ENCODE data around the gene HTRA1.
A peak's percentile ranks its signal among the peaks of the same experiment; 100 is the strongest.

The HTRA1 gene

DNA sequence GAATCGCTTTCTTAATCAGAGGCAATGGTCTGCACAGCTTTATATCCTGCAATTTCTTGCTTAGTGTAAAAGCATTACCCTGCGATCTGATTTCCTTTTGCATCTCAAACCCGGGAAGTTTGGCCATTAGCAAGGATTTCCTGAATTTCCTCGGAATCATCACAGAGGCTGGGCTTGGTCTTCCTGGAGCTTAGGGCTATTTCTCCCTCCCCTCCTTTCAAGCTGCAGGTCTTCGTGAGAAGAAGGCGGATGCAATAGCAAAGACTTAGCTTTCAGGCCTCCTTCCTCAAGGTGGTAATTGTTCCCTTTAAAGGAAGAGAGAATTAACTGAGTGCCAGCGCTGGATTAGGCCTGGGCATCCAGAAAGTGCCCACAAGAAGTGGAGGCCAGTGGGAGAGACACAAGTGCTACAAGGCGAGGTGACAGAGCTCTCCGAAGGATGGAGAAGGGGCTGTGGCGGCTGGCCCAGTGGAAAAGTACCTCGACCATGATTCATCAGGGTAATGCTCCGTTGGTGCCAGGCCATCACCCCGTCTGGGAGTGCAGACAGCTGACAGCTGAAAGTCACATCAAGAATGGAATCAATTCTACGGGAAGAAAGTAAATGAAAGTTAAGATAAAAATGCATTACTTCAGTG lies 10.9 kb upstream of the HTRA1 start:
- intact Hi-C loops (cut with DNase I): no loop called here
- no peak for DNase-seq

DNA sequence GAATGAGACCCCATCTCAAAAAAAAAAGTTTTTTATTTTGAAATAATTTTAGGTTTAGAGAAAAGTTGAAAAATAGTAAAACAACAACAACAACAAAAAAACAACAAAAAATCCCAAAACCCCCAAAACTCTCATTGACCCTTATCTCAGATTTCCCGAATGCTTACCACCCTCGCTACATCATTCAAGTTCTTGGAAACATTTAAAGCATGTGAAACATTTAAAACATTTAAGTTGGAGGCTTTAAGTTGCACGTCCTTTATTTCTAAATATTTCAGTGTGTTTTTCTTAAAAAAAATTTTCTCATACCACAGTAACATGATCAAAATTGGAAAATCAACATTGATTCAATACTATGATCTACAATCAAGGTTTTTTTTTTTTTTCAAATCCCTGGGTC lies 7.3 kb upstream of the HTRA1 start:
- DNase-seq: no peak
- intact Hi-C loops (cut with DNase I): no loop called here

- intact Hi-C loops (cut with DNase I): no loop called here
- no peak for DNase-seq
These were observed 6.7 kb upstream of the HTRA1 start, which contains the start of gene ARMS2 for GRCh38 chr10:122454603-122455080. ARMS2 (plus strand) TSS chr10:122454653; CDS start chr10:122454728, 75 bp downstream.

DNA sequence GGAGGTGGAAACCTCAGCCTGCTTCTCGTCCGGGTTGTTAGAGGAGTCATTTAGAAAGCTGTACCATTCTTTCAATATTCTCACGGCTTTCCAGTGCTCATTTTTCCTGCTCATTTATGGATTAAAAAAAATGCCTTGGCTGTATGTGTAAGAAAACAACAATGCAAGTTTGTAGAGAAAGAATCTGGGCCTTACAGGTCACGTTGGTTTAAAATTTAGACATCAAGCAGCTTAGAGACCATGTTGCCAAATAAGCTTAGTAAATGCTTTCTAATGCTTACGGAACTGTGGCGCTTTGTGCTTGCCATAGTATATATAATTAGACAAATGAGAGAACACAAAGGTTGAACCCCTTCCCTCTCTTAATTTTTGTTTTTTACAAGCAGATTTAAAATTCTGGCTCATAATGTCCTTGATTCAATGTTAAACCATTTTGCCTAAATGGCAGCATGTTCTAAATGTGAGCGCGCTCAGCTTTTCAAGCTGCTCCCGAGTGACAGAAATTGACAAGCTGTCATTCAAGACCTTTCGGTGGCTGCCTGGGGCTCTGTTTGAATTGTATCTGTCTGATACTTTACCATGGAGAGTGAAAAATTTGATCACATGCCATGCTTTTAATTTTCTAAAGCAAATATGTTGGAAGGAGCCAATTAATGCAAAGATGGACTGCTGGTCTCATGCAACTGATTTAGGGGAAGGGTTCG lies 5.8 kb upstream of the HTRA1 start:
- intact Hi-C loops (cut with DNase I): no loop called here

GRCh38 chr10:122457934-122458333 lies 3.4 kb upstream of the HTRA1 start:
- DNase-seq: no peak
- intact Hi-C loops (cut with DNase I): no loop called here

More for the DNA sequence above, 5.8 kb upstream of the HTRA1 start:
- no peak for DNase-seq

- peak in 1 of 10 donors; percentile 58 for DNase-seq
- intact Hi-C loops (cut with DNase I): no loop called here
These were observed 2.7 kb upstream of the HTRA1 start for GRCh38 chr10:122458693-122459092.

DNA sequence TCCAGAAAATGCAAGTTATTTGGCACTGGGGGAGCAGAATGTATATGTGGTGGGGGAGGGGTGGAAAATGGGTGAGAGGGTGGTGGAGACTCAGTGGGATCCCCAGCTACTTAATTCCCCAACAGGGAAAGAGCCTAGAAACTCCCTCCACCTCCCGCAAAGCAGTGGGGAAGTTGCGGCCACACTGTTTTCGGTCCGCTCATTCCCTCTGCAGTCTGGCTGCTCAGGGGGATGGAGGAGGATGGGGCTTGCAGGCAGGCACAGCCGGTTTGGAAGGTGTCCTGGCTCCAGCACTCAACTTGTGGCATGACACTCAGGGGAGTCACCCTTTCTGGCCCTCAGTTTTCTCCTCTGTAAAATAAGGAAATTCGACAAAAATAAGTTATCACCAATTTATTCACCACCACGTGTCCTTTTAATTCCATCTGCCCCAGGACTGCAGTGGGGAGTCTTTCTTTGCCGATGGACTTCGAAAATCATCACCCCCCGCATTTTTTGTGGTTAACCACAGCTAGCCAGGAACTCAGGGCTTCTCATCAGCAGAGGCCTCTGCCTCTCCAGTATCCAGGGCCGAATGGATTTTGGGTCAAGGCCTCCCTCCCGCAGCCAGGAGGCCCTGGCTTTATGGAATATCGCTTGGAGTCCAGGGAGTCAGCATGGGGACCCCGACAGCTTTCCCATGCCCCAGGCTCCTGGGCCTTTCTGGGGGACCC lies 1.6 kb upstream of the HTRA1 start:
- intact Hi-C loops (cut with DNase I): loop anchor here (5.0 to 10.0 kb wide), 2 partner anchors 38 to 85 kb away; partner anchors contain the start of gene PLEKHA1
- DNase-seq: no peak

DNA sequence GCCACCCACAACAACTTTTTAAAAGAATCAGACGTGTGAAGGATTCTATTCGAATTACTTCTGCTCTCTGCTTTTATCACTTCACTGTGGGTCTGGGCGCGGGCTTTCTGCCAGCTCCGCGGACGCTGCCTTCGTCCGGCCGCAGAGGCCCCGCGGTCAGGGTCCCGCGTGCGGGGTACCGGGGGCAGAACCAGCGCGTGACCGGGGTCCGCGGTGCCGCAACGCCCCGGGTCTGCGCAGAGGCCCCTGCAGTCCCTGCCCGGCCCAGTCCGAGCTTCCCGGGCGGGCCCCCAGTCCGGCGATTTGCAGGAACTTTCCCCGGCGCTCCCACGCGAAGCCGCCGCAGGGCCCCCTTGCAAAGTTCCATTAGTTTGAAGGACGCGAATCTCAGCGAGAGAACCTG lies 461 bp upstream of the HTRA1 start:
- no peak for DNase-seq
- intact Hi-C loops (cut with DNase I): loop anchor here (5.0 to 10.0 kb wide), 2 partner anchors 36 to 86 kb away; partner anchors contain the start of gene PLEKHA1

DNA sequence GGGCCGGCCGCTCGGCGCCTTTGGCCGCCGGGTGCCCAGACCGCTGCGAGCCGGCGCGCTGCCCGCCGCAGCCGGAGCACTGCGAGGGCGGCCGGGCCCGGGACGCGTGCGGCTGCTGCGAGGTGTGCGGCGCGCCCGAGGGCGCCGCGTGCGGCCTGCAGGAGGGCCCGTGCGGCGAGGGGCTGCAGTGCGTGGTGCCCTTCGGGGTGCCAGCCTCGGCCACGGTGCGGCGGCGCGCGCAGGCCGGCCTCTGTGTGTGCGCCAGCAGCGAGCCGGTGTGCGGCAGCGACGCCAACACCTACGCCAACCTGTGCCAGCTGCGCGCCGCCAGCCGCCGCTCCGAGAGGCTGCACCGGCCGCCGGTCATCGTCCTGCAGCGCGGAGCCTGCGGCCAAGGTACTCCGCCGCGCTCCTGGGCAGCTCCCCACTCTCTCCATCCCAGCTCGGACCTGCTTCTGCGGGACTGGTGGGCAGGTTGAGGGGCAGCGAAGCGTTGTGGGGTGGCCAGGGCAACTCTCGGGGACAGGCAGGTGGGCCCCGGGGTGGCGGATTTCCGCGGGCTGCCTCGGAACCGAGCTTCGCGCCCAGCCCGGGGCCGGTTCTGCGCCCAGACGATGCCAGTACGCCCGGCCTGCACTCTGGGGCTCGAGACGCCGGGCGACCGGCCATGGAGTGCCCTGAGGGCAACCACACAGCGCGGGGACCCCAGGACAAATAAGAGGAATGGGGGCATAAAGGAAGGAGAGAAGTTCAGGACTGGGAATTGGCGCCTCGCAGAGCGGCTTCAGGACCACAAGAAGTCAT lies 578 bp downstream of the HTRA1 start:
- DNase-seq: peak in 3 of 10 donors; percentile 48 to 88 (median 82)

GRCh38 chr10:122462533-122463465 lies 1.4 kb downstream of the HTRA1 start:
- intact Hi-C loops (cut with DNase I): loop anchor here (5.0 to 10.0 kb wide), 2 partner anchors 35 to 88 kb away; partner anchors contain the start of gene PLEKHA1
- DNase-seq: peak in 6 of 10 donors; percentile 60 to 90 (median 78)

More for the DNA sequence above, 578 bp downstream of the HTRA1 start:
- intact Hi-C loops (cut with DNase I): loop anchor here (5.0 to 10.0 kb wide), 2 partner anchors 35 to 87 kb away; partner anchors contain the start of gene PLEKHA1

DNA sequence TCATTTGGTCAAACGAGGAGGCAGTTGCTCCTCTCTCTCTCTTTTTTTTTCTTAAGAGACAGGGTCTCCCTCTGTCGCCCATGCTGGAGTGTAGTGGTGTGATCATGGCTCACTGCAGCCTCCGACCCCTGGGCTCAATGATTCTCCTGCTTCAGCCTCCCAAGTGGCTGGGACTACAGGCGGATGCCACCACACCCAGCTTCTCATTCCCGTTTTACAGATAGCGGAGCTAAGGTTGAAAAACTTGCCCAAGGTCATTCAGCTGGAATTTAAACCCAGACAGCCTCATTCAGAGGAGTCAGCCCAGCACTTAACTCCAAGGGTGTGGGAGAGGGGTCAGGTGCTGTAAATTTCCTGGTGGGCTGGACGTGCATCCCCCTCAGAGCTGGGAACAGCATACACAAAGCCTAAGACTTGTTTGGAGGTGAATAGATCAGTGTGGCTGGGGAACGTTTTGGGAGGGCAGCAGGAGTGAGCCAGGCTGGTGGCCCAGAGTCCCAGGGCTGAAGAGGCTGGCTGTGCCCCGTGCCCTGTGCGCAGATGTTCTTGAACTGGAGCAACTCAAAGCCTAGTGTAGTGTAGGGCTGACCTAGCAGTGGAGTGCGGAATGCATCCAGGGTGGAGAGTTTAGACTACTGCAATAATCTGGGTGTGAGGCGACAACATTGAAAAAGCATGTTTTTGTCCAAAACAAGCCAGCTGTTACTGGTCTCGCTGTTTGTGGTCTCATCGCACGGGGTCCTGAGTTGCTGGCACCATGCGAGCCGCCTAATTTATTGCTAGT lies 2.3 kb downstream of the HTRA1 start:
- intact Hi-C loops (cut with DNase I): loop anchor here (5.0 to 10.0 kb wide), 2 partner anchors 34 to 89 kb away; partner anchors contain the start of gene PLEKHA1
- DNase-seq: peak in 1 of 10 donors; percentile 72

DNA sequence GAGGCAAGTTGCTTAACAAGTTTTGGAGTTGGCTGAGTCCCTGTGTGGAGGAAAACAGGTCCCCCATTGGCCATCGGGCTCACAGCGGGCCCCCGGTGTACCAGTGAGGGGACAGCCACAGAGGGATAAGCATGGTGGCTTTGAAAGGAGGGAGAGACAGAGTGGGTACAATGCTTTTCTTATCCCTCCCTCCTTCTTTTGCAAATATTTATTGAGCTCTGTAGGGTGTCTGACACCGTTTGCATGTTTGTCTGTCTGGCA lies 2.8 kb downstream of the HTRA1 start:
- peak in 1 of 10 donors; percentile 66 for DNase-seq
- intact Hi-C loops (cut with DNase I): loop anchor here (5.0 to 10.0 kb wide), 2 partner anchors 33 to 89 kb away; partner anchors contain the start of gene PLEKHA1

GRCh38 chr10:122464586-122464985 lies 3.2 kb downstream of the HTRA1 start:
- intact Hi-C loops (cut with DNase I): loop anchor here (5.0 to 10.0 kb wide), 2 partner anchors 33 to 90 kb away; partner anchors contain the start of gene PLEKHA1
- peak in 1 of 10 donors; percentile 77 for DNase-seq

DNA sequence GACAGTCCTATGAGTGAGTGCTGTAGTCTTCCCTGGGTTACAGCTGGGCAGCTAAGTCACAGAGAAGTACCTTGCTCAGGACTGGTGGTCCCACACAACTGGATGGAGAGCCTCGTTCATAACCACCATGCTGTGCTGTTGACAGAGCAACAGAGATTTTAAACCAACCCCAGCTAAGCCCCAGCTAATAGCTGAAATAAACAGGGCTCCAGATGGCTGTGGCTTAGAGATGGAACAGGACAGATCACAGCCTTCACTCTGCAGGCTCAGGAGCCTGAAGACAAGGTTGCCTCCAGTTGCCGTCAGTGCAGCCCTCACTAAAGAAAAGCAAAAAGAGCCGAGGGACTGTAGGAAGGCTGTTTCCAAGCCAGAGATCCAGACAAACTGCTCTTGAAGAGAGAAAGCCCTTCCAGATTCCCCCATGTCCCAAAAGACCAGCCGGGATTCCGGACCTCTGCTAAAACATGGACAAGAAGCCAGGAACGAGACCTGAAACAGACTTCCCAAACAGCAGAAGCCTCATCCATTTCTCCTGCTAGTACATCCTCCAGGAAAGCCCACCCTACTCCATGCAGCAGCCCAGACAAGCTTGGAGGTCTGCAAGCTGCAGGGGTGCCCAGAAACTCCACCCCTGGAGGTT lies 4.2 kb downstream of the HTRA1 start:
- intact Hi-C loops (cut with DNase I): loop anchor here (10.0 kb wide), 1 partner anchor 91 kb away; the partner anchor contains the start of gene PLEKHA1
- DNase-seq: no peak

GRCh38 chr10:122466951-122467381 lies 5.6 kb downstream of the HTRA1 start:
- intact Hi-C loops (cut with DNase I): loop anchor here (10.0 kb wide), 1 partner anchor 92 kb away; the partner anchor contains the start of gene PLEKHA1
- peak in 1 of 10 donors; percentile 26 for DNase-seq

- no peak for DNase-seq
- intact Hi-C loops (cut with DNase I): loop anchor here (10.0 kb wide), 1 partner anchor 93 kb away; the partner anchor contains the start of gene PLEKHA1
These were observed 6.3 kb downstream of the HTRA1 start for GRCh38 chr10:122467701-122468100.

GRCh38 chr10:122468307-122468925 lies 7.1 kb downstream of the HTRA1 start:
- no peak for DNase-seq
- intact Hi-C loops (cut with DNase I): loop anchor here (10.0 kb wide), 1 partner anchor 94 kb away; the partner anchor contains the start of gene PLEKHA1

Data from posterior cingulate gyrus (tissue), 11 donors.